Left hindlimb (tissue), 1 donor: ENCODE data around the gene FADS2.
"Not testable (repeated sequence)": the region's sequence is repeated elsewhere in the genome, so short reads cannot be mapped to it uniquely, and the experiment has no call there.

ENCODE experiments used
- DNase-seq: peaks from one replicate; pipeline ENCODE4 v3.0.0-alpha.2; 2018

FADS2 gene

DNA sequence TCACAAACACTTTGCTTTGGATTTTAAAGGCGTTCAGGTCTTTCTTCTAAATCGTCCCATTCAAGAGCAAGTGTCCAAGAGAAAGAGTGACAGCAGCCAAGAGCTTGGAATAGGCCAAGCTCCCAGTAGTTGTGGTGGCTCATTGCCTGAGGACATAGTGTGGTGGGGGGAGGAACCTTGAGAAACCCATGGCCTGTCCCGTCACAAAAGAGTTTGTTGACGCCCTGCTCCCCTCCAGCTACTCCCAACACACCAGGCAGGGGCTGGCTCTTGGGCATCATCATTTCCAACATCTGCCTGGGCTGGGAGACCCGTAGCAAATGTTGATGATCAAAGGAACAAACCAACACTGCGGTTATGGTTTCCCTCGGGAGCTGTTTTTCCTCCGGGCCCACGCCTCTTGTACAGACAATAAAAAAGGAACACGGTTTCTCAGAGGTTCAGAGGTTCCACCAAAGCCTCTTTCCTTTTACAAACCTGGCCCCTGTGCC lies 42.5 kb downstream of the FADS2 start:
- no peak for DNase-seq

DNA sequence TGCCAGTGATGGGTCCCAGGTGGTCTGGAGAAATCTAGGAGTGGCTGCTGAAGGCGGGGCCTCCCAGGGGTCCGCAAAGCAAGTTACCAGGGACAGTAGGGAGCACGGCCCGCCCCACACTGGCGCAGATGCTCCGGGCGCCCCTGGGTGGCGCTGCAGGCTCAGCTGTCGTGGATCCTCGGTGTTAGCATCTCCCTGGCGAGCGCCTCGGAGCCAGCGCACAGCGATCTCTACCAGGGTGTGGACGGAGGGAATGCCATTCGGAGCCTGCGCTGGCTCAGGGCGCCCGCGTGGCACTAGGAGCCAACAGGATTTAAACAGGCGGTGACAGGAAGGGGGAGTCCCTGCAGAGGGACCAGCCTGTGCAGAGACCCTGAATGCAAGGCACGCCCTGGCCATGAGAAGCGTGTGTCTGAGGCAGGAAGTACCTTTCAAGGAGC lies 43.1 kb downstream of the FADS2 start:
- DNase-seq: peak; percentile 82

DNA sequence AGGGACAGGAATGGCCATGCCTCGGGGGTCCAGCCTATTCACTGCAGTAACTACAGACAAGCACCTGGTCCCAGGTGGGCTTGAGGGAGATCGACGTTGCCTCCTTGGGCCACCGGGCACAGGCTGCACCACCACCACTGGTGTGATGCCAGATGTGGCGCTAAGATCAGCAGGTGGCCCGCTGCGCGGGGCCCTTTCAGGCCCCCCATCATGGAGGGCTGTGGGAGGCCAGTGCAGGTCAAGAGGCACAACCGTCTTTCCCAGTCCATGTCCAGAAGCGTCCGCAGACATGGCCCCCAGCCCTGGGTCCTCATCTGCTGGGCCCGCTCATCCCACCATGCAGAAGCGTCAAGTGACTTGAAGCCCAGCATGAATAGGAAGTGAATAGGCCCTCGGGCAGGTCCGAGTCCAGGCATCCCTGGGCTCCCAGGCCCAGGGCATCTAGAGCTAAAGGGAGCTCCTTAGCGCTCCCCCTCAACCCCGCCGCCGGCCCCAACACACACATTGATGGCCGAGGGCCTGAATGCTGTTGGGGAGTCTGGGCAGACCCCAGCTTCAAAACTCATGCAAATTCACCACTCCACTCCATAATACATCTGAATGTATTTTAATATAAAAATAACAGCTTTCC lies 45.0 kb downstream of the FADS2 start:
- DNase-seq: no peak

DNA sequence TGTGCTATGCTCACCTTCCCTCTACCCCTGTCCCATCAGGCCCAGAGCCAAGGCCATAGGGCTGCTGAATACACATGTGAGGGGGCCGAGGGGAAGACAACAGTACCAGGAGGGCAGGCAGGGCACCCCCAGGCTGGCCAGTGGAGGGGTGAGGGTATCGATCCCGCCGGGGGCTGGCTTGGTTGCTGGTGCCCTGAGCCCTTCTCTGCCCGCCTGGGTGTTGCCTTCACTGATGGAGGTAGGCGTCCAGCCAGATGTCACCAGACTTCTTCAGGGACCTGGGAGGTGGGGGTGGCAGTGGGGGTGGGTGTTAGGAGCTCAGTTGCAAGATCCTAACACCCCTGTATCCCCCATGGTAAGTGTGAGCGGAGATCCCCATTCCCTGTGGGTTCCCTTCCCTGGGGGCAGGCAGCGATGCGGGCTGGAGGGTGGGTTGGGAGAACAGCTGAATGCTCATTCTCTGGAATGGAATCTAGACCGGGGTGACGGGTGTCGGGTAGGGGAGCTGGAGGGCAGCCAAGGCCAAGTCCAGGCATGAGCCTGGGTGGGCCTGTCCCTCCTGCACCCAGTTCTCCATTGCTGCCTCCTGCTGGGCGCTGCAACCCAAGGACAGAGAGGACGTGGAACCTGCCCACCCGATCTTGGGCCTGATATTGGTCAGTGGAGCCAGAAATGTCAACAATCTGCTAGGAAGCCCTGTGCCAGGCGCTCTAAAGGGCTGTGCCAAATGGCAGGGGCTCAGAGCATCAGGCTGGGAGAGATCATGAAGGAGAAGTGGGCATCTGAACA lies 45.7 kb downstream of the FADS2 start:
- DNase-seq: no peak

DNA sequence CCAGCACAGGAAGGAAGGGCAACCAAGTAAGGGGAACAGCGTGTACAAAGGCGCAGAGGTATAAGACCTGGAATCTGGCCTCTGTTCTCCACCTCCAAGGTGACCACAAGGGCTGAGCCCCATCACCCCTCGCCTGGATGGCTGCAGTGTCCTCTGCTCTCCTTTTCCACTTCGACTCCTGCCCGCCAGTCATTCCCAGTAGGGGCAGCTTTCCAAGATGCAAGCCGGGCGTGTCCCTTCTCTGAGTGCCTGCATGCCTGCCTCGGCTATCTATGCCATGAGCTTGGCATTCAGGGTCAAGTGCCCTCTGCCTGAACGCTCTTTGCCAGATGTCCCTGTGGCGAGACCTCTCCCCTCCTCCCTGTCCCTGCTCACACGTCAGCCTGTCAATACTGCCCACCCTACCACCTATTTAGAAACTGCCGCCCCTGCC lies 46.3 kb downstream of the FADS2 start:
- no peak for DNase-seq

DNA sequence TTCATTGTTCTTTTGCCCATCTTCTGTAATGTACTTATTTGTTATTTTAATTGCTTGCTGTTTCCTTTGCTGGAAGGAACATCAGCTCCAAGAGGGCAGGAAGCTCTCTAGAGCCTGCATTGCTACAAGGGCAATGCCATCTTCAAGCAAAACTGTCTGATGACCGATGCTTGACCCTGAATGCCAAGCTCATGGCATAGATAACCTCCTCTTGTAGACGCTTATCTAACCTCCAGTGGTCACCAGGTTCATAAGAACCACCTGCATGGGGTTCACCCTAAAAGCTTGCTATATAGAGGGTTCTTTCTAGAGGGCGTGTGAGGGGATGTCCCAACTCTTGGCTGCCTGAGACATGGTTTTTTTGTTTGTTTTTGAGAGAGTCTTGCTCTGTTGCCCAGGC lies 46.8 kb downstream of the FADS2 start:
- DNase-seq: no peak

DNA sequence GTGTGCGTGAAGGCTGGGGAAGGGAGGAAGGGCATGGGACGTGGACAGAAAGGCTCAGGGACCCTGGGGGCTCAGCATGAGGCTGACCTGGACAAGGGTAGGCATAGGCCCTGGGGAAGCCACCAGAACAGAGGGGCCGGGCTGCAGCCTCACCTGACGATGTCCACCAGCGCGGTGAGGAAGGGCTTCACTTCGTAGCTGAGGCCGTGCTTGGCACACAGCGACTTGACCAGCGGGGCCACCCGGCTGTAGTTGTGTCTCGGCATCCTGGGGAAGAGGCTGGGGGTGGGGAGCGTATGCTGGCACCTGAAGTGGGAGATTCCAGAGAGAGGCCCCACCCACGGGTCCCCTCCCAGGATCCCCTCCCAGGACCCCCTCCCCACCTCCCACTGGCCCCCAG lies 47.6 kb downstream of the FADS2 start:
- DNase-seq: no peak

DNA sequence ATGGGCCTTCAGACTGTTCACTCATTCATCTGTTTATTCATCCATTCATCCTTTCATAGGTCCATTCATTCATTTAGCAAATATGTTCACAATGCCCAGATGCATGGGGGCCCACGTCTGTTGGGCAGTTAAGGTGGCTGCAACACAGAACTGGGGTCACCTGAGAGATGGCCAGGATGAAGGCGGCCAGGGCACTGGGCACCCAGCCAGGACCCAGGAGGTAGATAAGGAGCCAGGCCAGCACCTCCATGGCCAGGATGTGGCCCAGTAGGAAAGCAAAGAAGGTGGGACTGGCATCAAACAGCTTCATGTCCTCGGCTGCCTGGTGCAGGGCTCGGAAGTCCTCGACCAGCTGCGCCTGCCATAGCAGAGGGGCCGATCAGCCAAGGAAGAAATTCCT lies 51.1 kb downstream of the FADS2 start:
- DNase-seq: no peak

DNA sequence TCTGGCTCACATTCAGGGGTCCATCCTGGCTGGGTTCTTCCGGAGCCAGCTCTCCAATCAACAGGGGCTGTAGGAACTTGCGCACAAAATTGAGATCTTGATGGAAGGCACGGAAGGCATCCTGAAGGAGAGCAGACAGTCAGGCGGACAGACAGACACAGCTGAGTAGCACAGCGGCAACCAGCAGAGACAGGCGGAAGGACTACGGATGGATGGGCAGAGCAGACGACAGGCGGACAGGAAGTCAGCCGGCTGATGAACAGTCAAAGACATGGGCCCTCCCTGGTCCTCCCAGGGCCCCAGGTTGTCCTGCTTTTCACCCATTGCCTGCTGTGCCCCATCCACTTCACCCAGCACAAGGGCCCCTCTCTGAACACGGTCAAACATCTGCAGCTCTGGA lies 51.9 kb downstream of the FADS2 start:
- DNase-seq: no peak

DNA sequence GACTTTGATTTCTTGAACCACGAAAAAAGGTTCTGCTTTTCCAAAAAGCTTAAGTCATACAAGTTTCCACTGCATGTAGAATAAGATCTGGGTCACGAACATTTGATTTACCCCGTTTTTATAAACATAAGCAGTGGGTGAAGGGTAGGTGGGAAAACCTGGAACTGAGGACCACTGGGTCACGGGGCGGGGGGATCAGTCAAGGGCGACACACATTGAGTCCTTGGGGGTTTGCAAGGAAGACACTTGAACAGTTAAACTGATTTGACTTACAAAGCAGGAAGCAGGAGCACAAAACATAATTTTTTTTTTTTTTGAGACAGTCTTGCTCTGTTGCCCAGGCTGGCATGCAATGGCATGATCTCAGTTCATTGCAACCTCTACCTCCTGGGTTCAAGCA lies 52.4 kb downstream of the FADS2 start:
- DNase-seq: no peak

DNA sequence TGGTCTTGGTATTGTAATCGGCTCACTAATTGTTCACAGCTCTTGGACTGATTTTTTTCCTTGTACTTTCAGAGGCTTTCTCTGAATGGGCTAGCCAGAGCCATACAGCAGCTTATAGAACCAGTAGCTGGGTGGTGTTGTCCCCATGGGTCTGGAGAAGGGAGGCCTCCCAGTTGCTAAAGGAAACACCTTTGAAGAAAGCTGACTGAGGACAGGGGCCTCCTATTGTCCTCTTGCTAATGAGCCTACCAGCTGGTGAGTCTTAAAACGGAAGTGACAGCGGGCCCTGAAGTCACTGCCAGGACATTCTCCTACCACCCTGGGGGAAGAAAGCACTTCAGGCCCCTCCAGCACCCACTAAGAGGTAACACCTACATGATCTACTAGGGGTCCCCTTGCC lies 53.3 kb downstream of the FADS2 start:
- DNase-seq: no peak

DNA sequence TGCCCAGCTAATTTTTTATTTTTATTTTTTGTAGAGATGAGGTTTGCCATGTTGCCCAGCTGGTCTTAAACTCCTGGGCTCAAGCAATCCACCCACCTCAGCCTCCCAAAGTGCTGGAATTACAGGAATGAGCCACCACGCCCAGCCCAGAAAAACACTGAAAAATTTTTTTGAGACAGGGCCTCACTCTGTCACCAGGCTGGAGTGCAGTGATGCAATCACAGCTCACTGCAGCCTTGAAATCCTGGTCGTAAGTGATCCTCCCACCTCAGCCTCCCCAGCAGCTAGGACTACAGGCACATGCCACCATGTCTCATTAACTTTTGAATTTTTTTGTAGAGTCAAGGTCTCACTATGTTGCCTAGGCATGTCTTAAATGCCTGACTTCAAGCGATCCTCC lies 54.2 kb downstream of the FADS2 start:
- DNase-seq: not testable (repeated sequence)

DNA sequence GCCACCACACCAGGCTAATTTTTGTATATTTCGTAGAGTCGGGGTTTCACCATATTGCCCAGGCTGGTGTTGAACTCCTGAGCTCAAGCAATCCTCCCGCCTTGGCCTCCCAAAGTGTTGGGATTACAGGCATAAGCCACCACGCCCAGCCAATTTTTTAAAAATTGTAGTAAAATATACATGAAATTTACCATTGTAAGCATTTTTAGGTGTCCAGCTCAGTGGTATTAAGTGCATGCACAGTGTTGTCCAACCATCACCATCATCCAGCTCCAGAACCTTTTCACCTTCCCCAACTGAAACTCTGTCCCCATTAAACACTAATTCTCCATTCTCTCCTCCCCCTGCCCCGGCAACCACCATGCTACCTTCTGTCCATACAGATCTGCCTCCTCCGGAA lies 54.8 kb downstream of the FADS2 start:
- no peak for DNase-seq

DNA sequence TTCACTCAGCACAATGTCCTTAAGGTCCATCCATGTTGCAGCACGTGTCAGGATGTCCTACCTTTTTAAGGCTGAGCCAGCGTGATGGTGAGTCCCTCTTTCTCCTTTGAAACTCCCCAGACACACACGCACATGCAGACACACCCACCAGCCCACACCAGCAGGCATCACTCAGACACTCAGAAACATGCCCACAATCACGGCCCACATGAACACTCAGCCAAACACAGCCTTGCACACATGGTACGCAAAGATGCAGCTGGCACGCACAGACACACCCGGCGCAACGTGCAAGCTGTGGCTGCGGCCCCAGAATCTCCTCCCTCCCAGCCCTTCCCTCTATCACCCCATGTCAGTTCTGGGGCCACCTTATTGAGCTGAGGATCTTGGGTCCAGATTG lies 55.2 kb downstream of the FADS2 start:
- DNase-seq: no peak

DNA sequence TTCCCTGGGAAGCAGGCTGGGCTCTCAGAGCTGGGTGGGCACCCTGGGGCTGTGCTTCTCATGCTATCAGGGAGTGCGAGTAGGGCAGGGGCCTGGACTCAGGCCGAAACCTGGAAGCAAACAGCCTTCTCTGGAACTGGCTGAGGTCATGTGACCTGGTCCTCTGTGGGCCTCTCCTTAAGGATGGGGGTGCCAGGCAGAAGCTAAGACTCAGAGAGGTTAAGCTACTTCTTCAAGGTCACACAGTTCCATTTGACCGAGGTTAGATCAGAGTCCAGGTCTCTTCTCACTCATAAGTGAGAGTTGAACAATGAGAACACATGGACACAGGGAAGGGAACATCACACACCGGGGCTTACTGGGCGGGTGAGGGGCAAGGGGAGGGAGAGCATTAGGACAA lies 55.8 kb downstream of the FADS2 start:
- no peak for DNase-seq

DNA sequence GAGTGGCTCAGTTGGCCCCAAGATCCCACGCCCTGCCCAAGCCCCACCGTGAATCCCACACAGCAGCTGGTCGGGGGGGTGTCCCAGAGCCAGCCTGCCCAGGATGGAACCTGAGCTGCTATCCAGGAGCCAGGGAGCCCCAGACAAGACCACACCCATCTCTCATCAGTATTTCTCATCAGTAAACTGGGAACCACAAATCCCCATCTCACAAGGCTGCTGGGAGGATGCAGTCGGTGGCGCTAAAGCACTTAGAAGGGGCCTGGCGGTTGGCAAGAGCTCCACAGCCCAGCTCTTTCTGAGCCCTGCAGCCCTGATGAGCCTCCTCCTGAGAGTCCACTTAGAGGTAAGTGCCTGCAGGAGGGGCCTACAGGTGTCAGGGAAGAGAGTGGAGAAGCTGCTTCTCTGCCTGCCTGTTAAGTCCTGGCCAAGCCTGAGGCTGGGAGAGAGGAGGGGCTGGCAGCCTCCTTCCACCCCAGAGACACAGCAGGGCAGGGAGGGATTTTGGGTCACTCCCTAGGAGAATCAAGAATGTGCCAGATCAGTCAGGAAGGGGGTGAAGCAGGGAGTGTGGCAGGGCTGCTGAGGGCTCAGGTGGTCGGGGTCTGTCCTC lies 57.2 kb downstream of the FADS2 start:
- DNase-seq: no peak

DNA sequence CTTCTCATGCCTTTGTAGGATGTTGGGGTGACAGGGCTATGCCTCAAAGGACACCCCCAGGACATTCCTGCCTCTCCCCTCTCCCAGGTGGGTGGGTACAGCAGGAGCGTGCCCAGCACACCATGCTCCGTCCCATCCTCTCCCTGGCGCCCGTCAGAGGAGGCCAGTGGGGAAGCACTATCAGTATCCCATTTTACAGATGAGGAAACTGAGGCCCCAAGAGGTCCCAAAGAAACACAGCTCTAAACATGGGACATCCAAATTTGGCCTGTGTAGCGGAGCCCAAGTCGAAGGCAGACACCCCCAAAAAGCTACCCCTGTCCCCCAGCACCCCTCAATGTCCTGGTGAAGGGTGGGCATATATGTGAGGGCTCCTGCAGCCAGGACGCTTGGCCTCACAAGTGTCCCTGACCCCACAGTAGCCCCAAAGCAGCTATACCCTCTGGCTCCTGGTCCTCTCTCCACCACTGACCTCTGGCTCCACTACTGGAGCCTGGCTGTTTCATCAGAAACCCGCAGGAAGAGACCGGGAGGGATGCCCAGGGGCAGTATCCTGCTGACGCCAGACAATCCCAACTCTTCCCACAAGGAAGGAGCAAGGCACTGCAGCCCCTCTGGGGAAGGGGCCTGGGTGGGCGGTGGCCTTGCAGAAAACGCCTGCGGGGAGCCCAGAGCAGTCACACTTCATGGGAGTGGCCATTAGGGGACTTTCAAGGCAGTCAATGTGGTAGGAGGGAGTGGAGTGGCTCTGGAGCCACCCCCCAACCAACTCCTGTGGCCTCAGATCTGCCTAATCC lies 57.9 kb downstream of the FADS2 start:
- DNase-seq: no peak

DNA sequence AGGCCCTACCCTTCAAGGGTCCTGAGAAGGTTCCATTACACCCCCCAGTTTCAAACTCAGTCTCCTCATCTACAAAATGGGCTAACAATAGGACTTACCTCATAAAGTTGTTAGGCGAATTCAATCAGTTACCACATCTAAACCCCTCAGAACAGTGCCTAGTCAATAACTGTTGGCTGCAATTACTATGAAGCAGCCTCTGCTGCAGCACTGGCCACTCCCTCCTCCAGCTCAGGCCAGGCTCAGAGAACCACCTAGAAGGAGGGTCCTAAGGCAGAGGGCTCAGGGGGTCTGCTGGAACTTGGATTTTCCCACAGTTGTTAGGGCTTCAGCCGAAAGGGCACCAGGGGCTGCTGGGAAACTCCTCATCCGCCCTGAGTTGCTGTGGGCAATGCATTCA lies 58.5 kb downstream of the FADS2 start:
- DNase-seq: no peak

DNA sequence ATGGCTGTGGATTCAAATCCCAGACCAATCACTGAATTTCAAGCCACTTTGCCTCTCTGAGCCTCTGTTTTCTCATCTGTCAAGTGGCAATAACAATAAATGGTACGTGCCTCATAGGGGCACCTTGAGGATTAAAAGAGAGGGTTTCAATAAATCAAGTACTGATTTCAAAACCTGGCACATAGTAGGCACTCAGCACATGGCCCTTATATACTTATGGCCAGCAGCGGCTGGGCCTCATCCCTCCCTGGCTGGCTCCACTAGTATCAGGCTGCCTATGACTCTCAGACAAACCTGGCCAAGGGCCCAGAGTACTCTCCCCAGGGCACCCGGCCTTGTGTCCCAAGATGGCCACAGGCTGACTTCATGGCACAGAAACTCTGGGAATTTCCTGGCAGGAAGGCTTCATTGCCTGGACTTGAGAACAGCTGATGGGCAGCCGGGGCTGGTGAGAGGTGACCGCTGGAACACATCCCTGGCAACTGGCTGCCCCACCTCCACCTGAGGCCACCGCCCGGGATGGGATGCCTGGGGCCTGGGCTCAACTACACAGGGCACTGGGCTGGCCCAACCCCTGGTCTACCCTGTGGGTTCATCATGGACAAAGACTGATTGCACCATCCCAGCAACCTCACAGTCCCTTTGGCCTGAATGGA lies 59.9 kb downstream of the FADS2 start:
- no peak for DNase-seq

DNA sequence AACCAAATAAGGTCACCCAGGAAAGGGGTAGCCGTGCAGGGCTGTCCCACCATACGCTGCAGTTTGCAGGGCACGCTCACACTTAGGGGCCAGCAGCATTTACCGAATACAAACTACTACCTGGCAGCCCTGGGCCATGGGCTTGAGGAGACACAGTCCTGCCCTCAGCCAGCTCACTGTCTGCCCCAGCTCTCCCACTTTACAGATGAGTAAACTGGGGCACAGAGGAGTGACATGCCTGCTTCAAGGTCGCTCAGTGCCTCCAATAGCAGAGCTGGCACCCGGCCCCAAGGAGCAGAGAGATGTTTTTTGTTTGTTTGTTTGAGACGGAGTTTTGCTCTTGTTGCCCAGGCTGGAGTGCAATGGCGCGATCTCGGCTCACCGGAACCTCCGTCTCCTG lies 60.5 kb downstream of the FADS2 start:
- DNase-seq: no peak

DNA sequence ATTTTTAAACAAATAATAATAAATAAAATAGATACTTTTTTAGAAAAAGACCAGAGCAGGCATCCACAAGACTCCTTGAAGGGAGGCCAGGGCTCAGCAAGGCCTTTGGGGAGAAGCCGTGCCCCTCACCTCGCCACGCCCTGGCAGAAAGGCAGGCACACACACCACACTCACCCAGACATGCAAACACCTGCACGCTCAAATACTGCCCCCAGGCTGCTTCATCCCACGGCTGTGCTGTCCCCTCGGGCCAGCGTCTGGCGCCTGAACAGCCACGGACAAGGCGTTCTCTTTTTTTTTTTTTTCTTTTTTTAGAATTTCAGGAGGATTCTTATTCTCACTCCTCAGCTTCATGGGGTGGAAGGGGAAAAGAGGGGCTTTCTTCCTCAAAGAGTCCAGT lies 61.7 kb downstream of the FADS2 start:
- no peak for DNase-seq

DNA sequence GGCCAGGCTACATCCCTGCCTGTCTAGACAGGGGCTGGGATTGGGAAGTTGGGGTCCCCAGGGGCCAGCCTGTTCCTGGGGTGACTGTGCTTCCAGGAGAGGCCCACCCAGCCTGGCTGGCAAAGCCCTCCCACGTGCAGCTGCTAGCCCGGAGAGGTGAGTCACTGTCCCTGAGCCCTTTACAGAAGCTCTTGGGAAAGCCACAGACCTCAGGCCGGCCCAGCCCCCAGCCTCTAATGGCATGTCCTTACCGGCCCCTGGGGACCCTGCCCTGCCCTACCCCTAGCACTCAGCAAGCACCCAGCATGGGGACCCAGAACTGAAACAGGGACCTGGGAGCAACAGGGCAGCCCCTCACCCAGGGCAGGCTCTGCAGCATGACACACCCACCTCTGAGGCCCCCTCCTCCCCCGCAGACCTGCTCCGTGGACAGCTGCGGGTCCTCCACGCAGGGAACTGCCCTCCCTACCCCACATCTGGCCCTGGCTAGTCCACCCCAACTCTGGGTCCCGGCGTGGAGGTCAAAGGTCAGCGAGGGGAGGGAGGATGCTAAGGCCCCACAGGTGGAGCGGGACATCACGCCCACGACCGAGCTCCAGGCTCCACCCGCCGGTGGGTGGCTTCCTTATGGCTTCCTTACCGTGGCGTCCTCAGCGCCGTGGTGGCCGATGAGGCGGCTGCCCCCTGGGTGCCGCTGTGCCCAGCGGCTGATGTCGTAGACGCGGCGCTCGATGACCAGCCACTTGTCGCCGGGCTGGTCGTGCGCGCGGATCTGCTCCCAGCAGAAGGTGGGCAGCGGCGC lies 62.6 kb downstream of the FADS2 start:
- DNase-seq: no peak
